ENCODE measurements around the gene LPP.
A peak's percentile ranks its signal among the peaks of the same experiment; 100 is the strongest.

Gene LPP

DNA sequence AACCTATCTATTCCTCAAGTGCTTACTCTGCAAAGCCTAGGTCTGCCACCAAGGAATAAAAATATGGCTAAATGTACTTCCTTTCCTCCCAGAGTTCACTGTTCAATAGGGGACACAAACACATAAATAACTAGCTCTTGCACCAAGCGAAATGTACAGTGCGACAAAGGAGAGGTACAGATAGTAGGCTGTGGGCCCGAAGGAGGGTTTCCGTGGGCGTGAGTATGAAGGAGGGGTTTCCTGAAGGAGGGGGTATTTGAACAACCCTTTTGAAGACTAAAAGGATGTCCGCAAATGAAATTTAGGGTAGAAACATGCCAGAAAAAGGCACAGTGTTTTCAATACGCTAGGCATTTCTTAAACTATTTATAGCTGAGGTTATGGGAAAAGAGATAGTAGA, 207.9 kb downstream of the LPP start:
- DNase-seq (ENCODE audit: low read depth in 2 of 2): no peak

DNA sequence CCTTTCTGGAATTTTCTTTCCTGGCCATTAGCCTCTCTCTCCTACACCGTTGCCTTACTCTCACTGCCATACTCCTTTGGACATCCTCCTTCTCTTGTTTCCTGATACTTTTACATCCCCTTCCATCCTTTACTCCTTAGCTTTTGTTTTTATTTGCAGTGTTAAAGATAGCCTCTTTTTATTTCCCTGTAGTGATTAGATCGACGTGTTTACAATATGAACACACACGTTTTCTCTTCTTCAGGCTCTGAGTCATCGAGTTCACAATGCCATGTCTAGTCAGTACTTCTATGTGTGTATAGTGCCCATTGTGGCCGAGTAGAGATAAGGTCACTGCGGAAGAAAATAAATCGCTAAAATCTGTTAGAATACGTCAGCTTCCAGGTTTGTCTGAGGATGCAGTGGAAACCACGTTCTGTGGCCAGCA, 208.5 kb downstream of the LPP start:
- no peak for DNase-seq (ENCODE audit: low read depth in 2 of 2)

DNA sequence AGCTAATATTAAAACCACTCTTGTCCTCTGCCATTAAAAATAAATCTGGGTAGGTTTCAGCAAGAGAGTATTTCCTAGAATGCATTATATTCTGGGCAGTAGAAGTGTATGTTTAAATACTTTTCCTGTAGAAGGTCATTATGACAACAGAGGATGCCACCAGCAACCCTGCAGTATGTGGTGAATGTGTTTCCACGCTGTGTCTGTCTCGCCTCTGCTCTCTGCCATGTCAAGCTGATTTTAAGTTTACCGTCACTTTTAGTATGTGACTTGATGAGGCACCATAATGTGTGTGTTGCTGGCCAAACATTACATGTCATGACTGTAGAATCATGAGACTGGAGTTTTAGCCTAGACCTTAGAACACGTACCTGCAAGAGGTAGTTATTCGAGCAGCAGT, 211.2 kb downstream of the LPP start:
- DNase-seq (ENCODE audit: low read depth in 2 of 2): no peak

GRCh38 chr3:188365988-188366698, 212.2 kb downstream of the LPP start:
- no peak for DNase-seq (ENCODE audit: low read depth in 2 of 2)

DNA sequence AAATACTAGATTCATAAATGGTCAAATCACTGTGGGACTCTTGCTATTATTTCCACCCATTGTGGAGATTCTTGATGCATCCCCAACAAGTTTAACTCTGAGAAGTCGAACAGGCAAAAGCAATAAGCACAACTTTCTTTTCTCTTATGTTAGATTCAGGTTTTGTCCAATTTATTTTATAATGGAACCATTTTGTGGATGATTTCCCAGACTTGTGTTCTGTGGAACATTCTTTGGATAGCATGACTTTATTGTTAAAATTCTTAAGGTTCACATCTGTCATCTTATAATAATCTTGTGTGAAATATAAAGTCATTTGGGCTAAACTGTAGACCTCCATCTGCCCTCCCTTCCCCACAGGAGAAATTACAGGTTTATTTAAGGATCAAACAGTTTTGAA, 213.7 kb downstream of the LPP start:
- no peak for DNase-seq (ENCODE audit: low read depth in 2 of 2)

GRCh38 chr3:188369526-188369925, 215.6 kb downstream of the LPP start:
- DNase-seq (ENCODE audit: low read depth in 2 of 2): no peak

- DNase-seq (ENCODE audit: low read depth in 2 of 2): no peak
Measured at GRCh38 chr3:188370081-188370830, 216.3 kb downstream of the LPP start.

GRCh38 chr3:188378786-188379185, 224.8 kb downstream of the LPP start:
- DNase-seq (ENCODE audit: low read depth in 2 of 2): no peak

- no peak for DNase-seq (ENCODE audit: low read depth in 2 of 2)
Measured at GRCh38 chr3:188380252-188380651, 226.3 kb downstream of the LPP start.

- no peak for DNase-seq (ENCODE audit: low read depth in 2 of 2)
Measured at GRCh38 chr3:188380722-188381121, 226.8 kb downstream of the LPP start.

DNA sequence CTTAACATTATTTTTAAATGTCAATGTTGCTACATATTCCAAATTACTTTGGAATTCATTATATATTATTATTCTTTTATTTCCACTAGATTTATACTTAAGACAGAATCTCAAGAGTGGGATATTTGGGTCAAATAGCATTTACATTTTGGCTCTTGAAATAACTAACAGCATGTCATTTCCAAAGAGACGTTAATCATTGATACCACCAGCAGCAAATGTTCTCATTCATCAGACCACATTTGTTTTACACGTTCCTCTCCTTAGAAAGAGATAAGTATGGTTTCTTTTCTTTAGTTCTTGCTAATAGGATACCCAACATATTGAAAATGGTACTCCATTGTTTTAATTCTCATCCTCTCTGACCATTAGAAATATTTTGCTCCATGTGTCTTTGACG, 229.8 kb downstream of the LPP start:
- no peak for DNase-seq (ENCODE audit: low read depth in 2 of 2)

- no peak for DNase-seq (ENCODE audit: low read depth in 2 of 2)
Measured at GRCh38 chr3:188385295-188385694, 231.3 kb downstream of the LPP start.

DNA sequence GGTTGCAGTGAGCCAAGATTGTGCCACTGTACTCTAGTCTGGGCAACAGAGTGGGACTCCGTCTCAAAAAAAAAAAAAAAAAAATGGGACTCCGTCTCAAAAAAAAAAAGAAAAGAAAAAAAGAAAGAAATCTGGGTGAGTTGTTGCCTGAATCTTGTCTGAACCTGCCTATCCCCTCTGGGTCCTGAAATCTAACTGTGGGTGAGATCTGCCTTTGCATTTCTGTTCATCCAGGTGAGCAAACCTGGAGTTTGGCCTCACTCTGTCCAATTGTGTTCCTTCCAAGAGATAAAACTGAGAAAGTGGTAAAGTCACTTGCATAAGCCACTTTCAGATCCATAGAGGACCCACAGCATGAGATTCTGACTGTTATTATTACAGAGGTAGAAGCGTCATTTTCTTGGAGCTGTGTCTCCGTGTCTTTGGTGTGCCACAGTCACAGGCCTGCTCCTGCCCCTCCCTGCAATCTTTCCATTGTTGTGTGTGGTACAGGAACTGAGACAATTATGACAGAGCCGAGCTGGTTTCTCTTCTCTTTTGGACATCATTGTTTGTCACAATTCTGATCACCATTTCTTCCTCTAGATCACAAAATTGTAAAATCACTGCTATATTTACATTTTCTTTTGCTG, 235.9 kb downstream of the LPP start:
- peak in 1 of 2 experiments; percentile 39 for DNase-seq (ENCODE audit: low read depth in 2 of 2)

- no peak for DNase-seq (ENCODE audit: low read depth in 2 of 2)
Measured at GRCh38 chr3:188390343-188390718, 236.4 kb downstream of the LPP start.

GRCh38 chr3:188390775-188391443, 237.0 kb downstream of the LPP start:
- no peak for DNase-seq (ENCODE audit: low read depth in 2 of 2)

DNA sequence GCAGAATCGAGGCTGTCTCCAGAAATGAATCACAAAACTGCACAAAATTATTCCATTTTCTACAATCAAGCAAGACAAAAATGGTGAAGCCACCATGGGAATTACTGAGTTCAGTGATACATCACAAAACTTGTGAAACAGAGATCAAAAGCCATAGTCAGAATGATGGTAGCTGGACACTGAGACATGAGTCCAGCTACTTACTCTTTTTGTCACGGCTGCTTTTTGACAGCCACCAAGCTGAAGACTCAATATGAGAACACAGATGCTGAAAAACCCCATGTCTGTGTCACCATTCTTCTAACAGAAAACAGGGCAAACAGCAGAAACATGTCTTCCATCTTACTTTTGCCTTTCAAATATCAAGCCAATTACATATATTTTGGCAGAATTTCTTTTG, 237.6 kb downstream of the LPP start:
- DNase-seq (ENCODE audit: low read depth in 2 of 2): no peak

GRCh38 chr3:188392076-188392475, 238.1 kb downstream of the LPP start:
- no peak for DNase-seq (ENCODE audit: low read depth in 2 of 2)

GRCh38 chr3:188394623-188395022, 240.7 kb downstream of the LPP start:
- DNase-seq (ENCODE audit: low read depth in 2 of 2): no peak

GRCh38 chr3:188396251-188396650, 242.3 kb downstream of the LPP start:
- no peak for DNase-seq (ENCODE audit: low read depth in 2 of 2)

DNA sequence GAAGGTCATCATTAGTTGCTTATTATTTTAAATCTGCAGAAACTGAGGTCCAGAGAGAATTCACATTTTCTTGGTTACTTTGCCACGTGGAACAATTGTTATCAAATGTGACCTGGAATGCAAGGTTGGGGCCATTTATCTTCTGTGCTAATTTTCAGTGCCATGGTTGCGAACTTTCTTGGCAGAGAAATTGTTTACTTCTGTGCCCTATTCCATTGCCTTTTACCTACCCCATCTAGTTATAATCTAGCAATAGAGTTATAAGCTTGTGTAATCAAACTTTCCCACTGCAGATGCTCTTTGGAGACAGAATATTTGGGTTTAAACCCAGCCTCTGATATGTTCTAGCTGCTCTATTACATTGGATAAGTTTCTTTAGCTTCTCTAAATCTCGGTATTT, 242.9 kb downstream of the LPP start:
- no peak for DNase-seq (ENCODE audit: low read depth in 2 of 2)

DNA sequence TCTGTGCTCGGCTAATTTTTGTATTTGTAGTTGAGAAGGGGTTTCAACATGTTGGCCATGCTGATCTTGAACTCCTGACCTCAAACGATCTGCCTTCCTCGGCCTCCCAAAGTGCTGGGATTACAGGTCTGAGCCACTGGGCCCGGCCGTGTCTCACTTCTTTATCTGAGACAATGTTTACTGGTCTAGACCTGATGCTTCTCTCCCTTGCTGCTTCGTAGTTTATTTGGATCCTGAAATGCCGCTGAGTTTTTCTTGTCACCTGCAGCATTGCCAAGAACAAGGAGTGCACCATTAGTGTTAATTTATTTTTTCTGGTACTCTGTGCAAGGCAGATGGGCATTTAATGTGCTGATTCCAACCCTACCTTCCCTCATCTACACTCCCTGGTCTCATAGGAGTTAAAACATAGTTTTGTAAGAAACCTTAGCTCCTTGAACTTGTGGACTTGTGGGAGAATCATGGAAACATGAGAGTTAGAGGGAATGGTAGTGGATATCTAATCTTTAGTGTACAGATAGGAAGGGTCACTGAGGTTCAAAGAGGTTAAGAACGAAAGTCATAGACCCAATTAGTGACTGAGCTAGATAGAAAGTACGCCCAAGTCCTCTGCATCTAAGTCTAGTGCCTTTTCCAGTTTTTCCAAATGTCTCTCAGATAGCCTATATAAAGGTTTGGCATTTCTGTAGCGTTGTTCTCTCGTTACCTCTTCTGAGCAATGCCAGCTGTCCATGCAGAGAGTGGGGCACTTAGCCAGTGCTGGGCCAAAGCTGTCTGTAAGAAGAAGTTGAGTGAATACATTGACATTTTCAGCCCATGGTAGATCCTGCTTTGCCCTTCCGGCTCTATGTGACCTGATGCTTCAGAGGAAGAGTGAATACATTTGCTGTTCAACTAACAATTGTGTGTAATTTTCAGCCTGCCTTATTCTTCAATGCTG, 244.1 kb downstream of the LPP start:
- no peak for DNase-seq (ENCODE audit: low read depth in 2 of 2)

Measured in stimulated activated CD4-positive, alpha-beta T cell treated with anti-CD3 and anti-CD28 coated beads, Interleukin-12 subunit alpha, Interleukin-12 subunit beta, amount 100 ng/mL, for 24 hours (primary cell).